Right lobe of liver (tissue), 4 donors: ENCODE data around the gene CHRM4.

Experiments
- CTCF ChIP-seq, 4 donors: fragments of 200-600 bp in 3 of 4; fragments of 450-650 bp in 1 of 4; IDR thresholded peaks; one replicate each; pipeline versions ENCODE4 v1.5.1 to v1.8.0; 2016 to 2022; ENCODE audit warnings: antibody characterized with exemption in 4 of 4, mild to moderate bottlenecking in 2 of 4
- POLR2A ChIP-seq: fragments of 450-650 bp; IDR thresholded peaks from one replicate; pipeline ENCODE4 v1.6.1; 2017; ENCODE audit warnings: antibody characterized with exemption, mild to moderate bottlenecking
- donor health status: DM: no; HTN: no; CAD: no.
- donor health status: DM: no; HTN: no; CAD: no.
- donor health status: DM: no; HTN: yes; CAD: no.

GRCh38 chr11:46437122-46437689 is 45.6 kb upstream of the CHRM4 start:
- TF ChIP-seq POLR2A (no peak), CTCF (IDR thresholded peaks at IDR 0.05) (no peak)
